Stimulated activated CD4-positive, alpha-beta T cell treated with anti-CD3 and anti-CD28 coated beads, Interleukin-15, amount 100 ng/mL, for 48 hours (primary cell): ENCODE measurements around the gene SUMO2.
"Not testable (repeated sequence)": the region's sequence is repeated elsewhere in the genome, so short reads cannot be mapped to it uniquely, and the experiment has no call there.

Experiments
- DNase-seq, 2 donors: peaks; one replicate each; pipeline ENCODE4 v3.0.0-alpha.2; 2020; ENCODE audit warnings: low read depth in 2 of 2

Gene SUMO2

GRCh38 chr17:75181608-75182318, 996 bp downstream of the SUMO2 start:
- no peak for DNase-seq

GRCh38 chr17:75181110-75181509, 1.6 kb downstream of the SUMO2 start:
- DNase-seq: no peak

GRCh38 chr17:75178453-75178852, 4.3 kb downstream of the SUMO2 start:
- no peak for DNase-seq

- DNase-seq: no peak
These were observed 6.1 kb downstream of the SUMO2 start for GRCh38 chr17:75176625-75177024.

- DNase-seq: no peak
These were observed 7.8 kb downstream of the SUMO2 start for GRCh38 chr17:75174996-75175395.

- no peak for DNase-seq
These were observed 9.2 kb downstream of the SUMO2 start for GRCh38 chr17:75173526-75173925.

GRCh38 chr17:75168998-75169397, 13.8 kb downstream of the SUMO2 start:
- no peak for DNase-seq

GRCh38 chr17:75164606-75165005, 18.2 kb downstream of the SUMO2 start:
- not testable (repeated sequence) for DNase-seq

- no peak for DNase-seq
These were observed 19.7 kb downstream of the SUMO2 start for GRCh38 chr17:75163074-75163473.

DNA sequence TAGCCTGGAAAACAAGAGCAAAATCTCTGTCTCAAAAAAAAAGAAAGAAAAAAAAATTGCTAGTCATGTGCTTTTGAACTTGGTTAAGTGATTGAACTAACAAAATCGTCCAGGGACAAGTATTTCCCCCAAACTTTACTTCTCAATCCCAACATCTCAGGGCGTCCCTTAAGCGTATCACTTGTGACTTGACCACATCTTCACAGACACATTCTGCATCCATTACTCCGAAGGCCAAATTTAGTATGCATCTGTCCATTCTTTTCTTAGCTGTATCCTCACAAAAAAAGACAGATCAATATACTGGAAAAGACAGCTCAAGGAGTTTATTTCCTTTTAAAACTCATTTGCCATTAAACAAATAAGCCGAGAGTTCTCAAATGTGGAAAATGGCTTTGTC, 22.5 kb downstream of the SUMO2 start:
- no peak for DNase-seq

GRCh38 chr17:75159196-75160031, 23.3 kb downstream of the SUMO2 start:
- no peak for DNase-seq

DNA sequence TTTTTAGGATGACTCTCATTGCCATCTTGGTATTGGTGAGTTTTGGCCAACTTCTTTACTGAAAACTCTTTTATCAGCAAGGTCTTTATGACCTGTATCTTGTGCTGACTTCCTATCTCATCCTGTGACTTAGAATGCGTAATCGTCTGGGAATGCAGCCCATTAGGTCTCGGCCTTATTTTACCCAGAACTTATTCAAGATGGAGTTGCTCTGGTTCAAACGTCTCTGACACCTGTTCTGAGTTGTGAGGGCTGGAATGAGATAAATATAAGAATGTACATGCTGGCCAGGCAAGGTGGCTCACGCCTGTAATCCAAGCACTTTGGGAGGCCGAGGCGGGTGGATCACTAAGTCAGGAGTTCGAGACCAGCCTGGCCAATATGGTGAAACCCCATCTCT, 24.3 kb downstream of the SUMO2 start:
- not testable (repeated sequence) for DNase-seq

GRCh38 chr17:75155191-75155601, 27.6 kb downstream of the SUMO2 start:
- no peak for DNase-seq

DNA sequence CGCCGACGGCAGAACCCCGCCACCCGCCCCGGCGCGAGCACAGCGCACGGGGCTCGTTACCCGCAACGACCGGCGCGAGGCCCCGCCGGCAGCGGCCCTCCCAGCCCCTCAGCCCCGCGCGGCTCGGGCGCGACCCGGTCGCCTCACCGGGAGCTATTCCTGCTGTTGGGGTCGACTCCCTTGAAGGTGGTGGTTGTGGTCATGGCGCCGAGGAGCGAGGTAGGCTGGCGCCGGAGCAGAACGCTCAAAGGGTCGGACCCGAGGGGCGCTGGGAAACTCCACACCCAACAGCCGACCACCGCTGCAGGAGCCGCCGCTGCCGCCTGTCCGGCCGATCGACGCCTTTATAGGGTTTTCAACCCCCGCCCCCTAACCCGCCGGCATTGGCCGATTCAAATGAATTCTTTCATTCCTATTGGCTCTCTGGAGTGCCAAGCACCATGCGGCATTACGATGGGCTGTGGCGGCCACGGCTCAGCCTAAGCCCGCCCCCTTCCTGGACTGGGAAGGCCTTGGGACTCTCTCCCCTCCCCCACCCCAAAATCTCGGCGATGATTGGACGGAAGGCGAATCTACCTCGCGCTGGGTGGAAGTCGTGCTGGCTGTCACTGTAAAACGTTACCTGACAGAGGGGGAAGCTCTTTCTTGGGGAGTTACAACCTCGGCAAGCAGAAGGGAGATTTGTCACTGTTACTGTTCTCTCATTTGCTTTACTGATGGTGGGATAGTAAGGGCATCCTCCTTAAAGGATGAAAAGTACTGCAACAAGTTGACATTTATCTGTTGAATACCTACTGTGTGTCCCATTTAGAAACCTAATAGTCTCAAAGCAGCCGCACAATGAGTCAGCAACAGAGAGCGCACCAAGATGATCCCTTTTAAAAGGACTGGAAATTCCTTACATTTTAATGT, 28.3 kb downstream of the SUMO2 start, which contains the start of gene JPT1:
Gene JPT1, minus strand, starts transcription at position 318 of the 912 bp plus-strand sequence. Its CDS starts 115 bp downstream, at position 203.
- peak; percentile 98 to 99 for DNase-seq

DNA sequence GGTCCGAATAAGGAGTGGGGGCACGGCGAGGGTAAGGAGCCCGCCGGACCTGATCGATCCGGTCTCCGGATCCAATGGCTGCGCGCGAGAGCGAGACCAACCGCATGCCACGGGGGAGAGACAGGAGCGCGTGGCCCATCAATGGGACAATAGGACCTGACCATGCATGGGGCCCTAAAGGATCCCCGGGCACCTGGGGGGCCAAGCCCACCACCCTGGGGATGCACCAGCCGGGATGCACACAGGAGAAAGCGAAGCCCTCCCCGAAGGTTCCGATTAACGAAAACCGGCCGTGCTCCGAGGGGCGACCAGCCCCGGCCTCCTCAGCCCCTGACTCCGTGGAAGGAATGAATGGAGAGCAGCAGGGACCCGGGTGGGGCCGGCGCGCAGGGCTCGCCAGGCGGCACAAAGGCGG, 29.0 kb downstream of the SUMO2 start:
- peak in 1 of 2 donors; percentile 5 for DNase-seq

- DNase-seq: no peak
These were observed 29.6 kb downstream of the SUMO2 start for GRCh38 chr17:75152922-75153779.

DNA sequence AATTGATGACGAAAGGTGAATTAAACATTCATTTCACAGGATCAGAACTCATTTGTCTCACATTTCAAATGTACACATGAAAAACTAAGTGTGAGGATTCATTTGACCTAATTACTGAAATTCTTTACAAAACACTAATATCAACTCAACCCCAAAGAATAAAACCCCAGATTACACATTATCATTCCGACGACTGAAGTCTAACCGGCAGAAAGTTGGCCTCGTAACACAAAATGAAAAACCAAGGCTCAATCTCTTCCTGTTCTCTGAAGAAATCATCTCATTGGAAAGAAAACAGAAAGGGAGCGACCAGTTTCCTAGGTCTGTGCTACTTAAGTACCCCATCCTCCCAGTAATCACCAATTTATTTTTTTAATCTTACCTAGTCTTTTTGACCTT, 30.2 kb downstream of the SUMO2 start:
- DNase-seq: no peak

GRCh38 chr17:75151930-75152329, 30.8 kb downstream of the SUMO2 start:
- no peak for DNase-seq

GRCh38 chr17:75147878-75148546, 34.7 kb downstream of the SUMO2 start:
- no peak for DNase-seq

GRCh38 chr17:75146592-75146991, 36.2 kb downstream of the SUMO2 start:
- no peak for DNase-seq
